ENCODE results near the gene E2F1. TPM values are rescaled to one million over a fixed set of nuclear protein-coding genes. Genes with fewer than 3 reads are reported as not detected.

The E2F1 gene
- total RNA-seq, 1 donor from 2014 or later = 2.4 TPM

GRCh38 chr20:33709398-33709797 lies 23.2 kb upstream of the E2F1 start:
- no peak for TF ChIP-seq CTCF (IDR thresholded peaks at IDR 0.05)
- Histone ChIP-seq H3K4me3 (no peak overlapping the region), H3K9me3 (no peaks in the 10 kb centered on the region), H3K4me1 (no peaks in the 10 kb centered on the region), H3K27me3 (no peaks in the 10 kb centered on the region), H3K36me3 (peaks cover 59% of the 10 kb centered on the region), H3K27ac (no peak overlapping the region)
- DNase-seq (no peak), ATAC-seq (no peak)
- intact Hi-C loops (cut with DNase I) = no loop called here

- H3K9me3 ChIP-seq = no peaks in the 10 kb centered on the region
- TF ChIP-seq CTCF (IDR thresholded peaks at IDR 0.05) = no peak
- intact Hi-C loops (cut with DNase I) = no loop called here
- no peak overlapping the region for H3K27ac ChIP-seq
- H3K4me1 ChIP-seq = no peaks in the 10 kb centered on the region
- H3K36me3 ChIP-seq = peaks cover 43% of the 10 kb centered on the region
- no peak for ATAC-seq
- H3K4me3 ChIP-seq = no peak overlapping the region
- no peak for DNase-seq
- H3K27me3 ChIP-seq = no peaks in the 10 kb centered on the region
Measured at GRCh38 chr20:33707668-33708067, 21.5 kb upstream of the E2F1 start.

GRCh38 chr20:33704197-33704924 lies 18.2 kb upstream of the E2F1 start:
- no peak for ATAC-seq
- H3K4me1 ChIP-seq = no peaks in the 10 kb centered on the region
- no peak overlapping the region for H3K27ac ChIP-seq
- peaks cover 21% of the 10 kb centered on the region for H3K36me3 ChIP-seq
- H3K9me3 ChIP-seq = no peaks in the 10 kb centered on the region
- intact Hi-C loops (cut with DNase I) = no loop called here
- H3K4me3 ChIP-seq = no peak overlapping the region
- no peak for TF ChIP-seq CTCF (IDR thresholded peaks at IDR 0.05)
- no peaks in the 10 kb centered on the region for H3K27me3 ChIP-seq
- DNase-seq = no peak

DNA sequence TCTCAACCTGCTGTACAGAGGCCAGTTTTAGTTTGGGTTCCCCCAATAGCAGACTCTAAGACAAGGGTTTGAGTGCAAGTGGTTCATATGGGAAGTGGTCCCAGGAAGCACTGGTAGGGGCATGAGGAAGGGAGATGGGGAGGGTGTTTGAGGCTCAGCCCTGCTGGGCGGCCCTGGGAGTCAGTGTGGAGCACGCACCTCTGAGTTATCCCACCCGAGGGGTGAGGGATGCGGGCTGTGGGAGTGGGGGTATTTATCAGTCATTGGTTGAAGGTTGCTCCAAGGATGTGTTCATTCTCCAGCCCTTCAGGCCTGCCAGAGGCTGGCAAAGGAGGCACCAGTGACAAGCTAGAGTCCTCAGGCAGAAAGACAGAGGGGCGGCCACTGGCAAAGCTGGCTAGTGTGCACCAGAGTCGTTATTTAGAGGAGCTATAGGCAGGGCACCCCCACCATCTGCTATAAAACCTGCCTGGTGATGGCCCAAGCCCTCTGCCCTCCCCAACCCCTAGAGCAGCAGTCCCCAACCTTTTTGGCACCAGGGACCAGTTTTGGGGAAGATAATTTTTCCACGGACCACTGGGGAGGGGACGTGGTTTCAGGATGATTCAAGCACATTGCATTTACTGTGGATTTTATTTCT lies 17.4 kb upstream of the E2F1 start:
- Histone ChIP-seq H3K36me3 (peaks cover 21% of the 10 kb centered on the region), H3K4me3 (no peak overlapping the region), H3K27ac (no peak overlapping the region), H3K4me1 (no peaks in the 10 kb centered on the region), H3K9me3 (no peaks in the 10 kb centered on the region), H3K27me3 (no peaks in the 10 kb centered on the region)
- ATAC-seq (no peak), DNase-seq (no peak)
- TF ChIP-seq CTCF (IDR thresholded peaks at IDR 0.05) = no peak
- intact Hi-C loops (cut with DNase I) = no loop called here

GRCh38 chr20:33702861-33703260 lies 16.7 kb upstream of the E2F1 start:
- no peak for DNase-seq
- no peak for TF ChIP-seq CTCF (IDR thresholded peaks at IDR 0.05)
- Histone ChIP-seq H3K9me3 (no peaks in the 10 kb centered on the region), H3K27ac (no peak overlapping the region), H3K27me3 (no peaks in the 10 kb centered on the region), H3K4me1 (no peaks in the 10 kb centered on the region), H3K36me3 (peaks cover 20% of the 10 kb centered on the region), H3K4me3 (no peak overlapping the region)
- ATAC-seq = peak; percentile 38
- intact Hi-C loops (cut with DNase I) = no loop called here
